Upper lobe of left lung (tissue), 6 donors: ENCODE data around the gene PLS1. TPM values are rescaled to one million over a fixed set of nuclear protein-coding genes. Genes with fewer than 3 reads are reported as not detected.
"Not testable (repeated sequence)": the region's sequence is repeated elsewhere in the genome, so short reads cannot be mapped to it uniquely, and the experiment has no call there.

ENCODE experiments used
- ATAC-seq, 2 donors: fragments of 200-7000 bp; cut with Tn5 transposase; one replicate each; pipeline ENCODE4 v1.9.1; 2022; ENCODE audit warnings: mild to moderate bottlenecking in 2 of 2, moderate library complexity in 2 of 2; ENCODE audit not compliant: low FRiP score in 2 of 2
- DNase-seq, 2 donors: peaks; one replicate each; pipeline ENCODE4 v3.0.0-alpha.2; 2019 to 2020
- H3K27ac ChIP-seq, 4 donors: fragments of 200-600 bp; sonication (generic); one replicate each; pipeline ENCODE4 v1.5.1; 2016 to 2019
- H3K27me3 ChIP-seq, 4 donors: fragments of 200-600 bp; sonication (generic); one replicate each; pipeline ENCODE4 v1.5.1; 2017 to 2019
- H3K36me3 ChIP-seq, 4 donors: fragments of 200-600 bp; sonication (generic); one replicate each; pipeline ENCODE4 v1.5.1; 2016 to 2019
- H3K4me1 ChIP-seq, 4 donors: fragments of 200-600 bp; sonication (generic); one replicate each; pipeline ENCODE4 v1.5.1; 2018 to 2019
- H3K4me3 ChIP-seq, 4 donors: fragments of 200-600 bp; sonication (generic); one replicate each; pipeline ENCODE4 v1.5.1; 2017 to 2019; ENCODE audit warnings: mild to moderate bottlenecking in 2 of 4, moderate library complexity in 1 of 4
- H3K9me3 ChIP-seq, 4 donors: fragments of 200-600 bp; sonication (generic); one replicate each; pipeline ENCODE4 v1.5.1; 2018 to 2019
- CTCF ChIP-seq, 6 experiments: fragments of 450-650 bp in 4 of 6; fragments of 200-600 bp in 2 of 6; sonication (generic) in 2 of 6; IDR thresholded peaks; one replicate each; pipeline ENCODE4 v1.5.1; 2016 to 2019; ENCODE audit warnings: antibody characterized with exemption in 6 of 6
- EP300 ChIP-seq, 4 donors: sonication (generic); formaldehyde crosslinking; IDR thresholded peaks; one replicate each; pipeline ENCODE4 v1.5.1; 2017; ENCODE audit warnings: antibody characterized with exemption in 4 of 4, control low read depth in 2 of 4
- POLR2A ChIP-seq, 4 donors: fragments of 450-650 bp; IDR thresholded peaks; one replicate each; pipeline ENCODE4 v1.5.1; 2016 to 2017; ENCODE audit warnings: antibody characterized with exemption in 4 of 4, mild to moderate bottlenecking in 2 of 4
- POLR2AphosphoS5 ChIP-seq, 2 donors: sonication (generic); formaldehyde crosslinking; IDR thresholded peaks; one replicate each; pipeline ENCODE4 v1.5.1; 2017; ENCODE audit warnings: antibody characterized with exemption in 2 of 2
- WGBS, 2 donors: methylation state at CpG; one replicate each; pipeline ENCODE4 v1.1.5; 2017 to 2018; 5-methylcytosine and 5-hydroxymethylcytosine counted together
- total RNA-seq, 6 donors: library from RNA; depleted of rRNA in 4 of 6; stranded (reverse); fragments of >200 nt in 4 of 6; gene quantifications; one replicate each; pipeline versions ENCODE4 v1.1.0 to v1.2.1, GENCODE V29; 2016 to 2021
- donor health status: DM: no; HTN: no; CAD: no; lungs with moderate emphysema.
- donor health status: DM: no; HTN: yes; CAD: no; lungs with severe emphysema.

The PLS1 gene
- total RNA-seq, 6 donors from 2014 or later, result 7.3 to 52.3 (median 21.7) TPM

- DNase-seq (peak in 1 of 2 donors; percentile 17), ATAC-seq (no peak)
- Histone ChIP-seq H3K27ac (no peak overlapping the region), H3K27me3 (no peaks in the 10 kb centered on the region), H3K36me3 (no peaks in the 10 kb centered on the region), H3K9me3 (no peaks in the 10 kb centered on the region), H3K4me3 (no peak overlapping the region), H3K4me1 (no peaks in the 10 kb centered on the region)
- 94 to 96% methylated on average over 5 of the region's 5 CpGs for WGBS, 2 donors
- no peak for TF ChIP-seq CTCF (IDR thresholded peaks at IDR 0.05)
- no peak for TF ChIP-seq POLR2A (IDR thresholded peaks at IDR 0.05)
- no peak for TF ChIP-seq EP300 (IDR thresholded peaks at IDR 0.05)
- TF ChIP-seq POLR2AphosphoS5 (IDR thresholded peaks at IDR 0.05), result no peak
These were observed 113.0 kb downstream of the PLS1 start for GRCh38 chr3:142709207-142709606.

DNA sequence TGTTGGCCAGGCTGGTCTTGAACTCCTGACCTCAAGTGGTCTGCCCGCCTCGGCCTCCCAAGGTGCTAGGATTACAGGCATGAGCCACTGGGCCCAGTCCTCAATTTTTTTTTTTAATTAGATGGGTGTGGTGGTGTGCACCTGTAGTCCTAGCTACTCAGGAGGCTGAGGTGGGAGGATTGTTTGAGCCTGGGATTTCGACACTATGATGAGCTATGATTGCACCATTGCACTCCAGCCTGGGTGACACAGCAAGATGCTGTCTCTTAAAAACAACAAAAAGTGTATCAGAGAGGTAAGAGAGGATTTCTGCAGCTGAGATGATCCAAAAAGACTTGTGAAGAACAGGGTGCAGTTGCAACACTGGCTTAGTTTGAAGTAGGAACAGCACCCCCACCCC, 118.7 kb downstream of the PLS1 start:
- 83 to 100% methylated on average over 3 of the region's 3 CpGs for WGBS, 2 donors
- not testable (repeated sequence) for DNase-seq, H3K9me3 ChIP-seq, H3K27ac ChIP-seq, H3K27me3 ChIP-seq, ATAC-seq, H3K4me1 ChIP-seq, H3K36me3 ChIP-seq, H3K4me3 ChIP-seq

GRCh38 chr3:142716102-142716501, 119.9 kb downstream of the PLS1 start:
- H3K4me1 ChIP-seq, result no peaks in the 10 kb centered on the region
- no peak for TF ChIP-seq POLR2AphosphoS5 (IDR thresholded peaks at IDR 0.05)
- DNase-seq (no peak), ATAC-seq (no peak)
- no peak overlapping the region for H3K4me3 ChIP-seq
- no peaks in the 10 kb centered on the region for H3K27me3 ChIP-seq
- no peaks in the 10 kb centered on the region for H3K36me3 ChIP-seq
- H3K9me3 ChIP-seq, result no peaks in the 10 kb centered on the region
- WGBS, 2 donors, result 90 to 92% methylated on average over 4 of the region's 4 CpGs
- no peak overlapping the region for H3K27ac ChIP-seq

- 0% methylated on average over 4 to 10 of the region's 10 CpGs for WGBS, 2 donors
- TF ChIP-seq POLR2AphosphoS5 (IDR thresholded peaks at IDR 0.05) (no peak), EP300 (IDR thresholded peaks at IDR 0.05) (no peak), POLR2A (IDR thresholded peaks at IDR 0.05) (no peak), CTCF (IDR thresholded peaks at IDR 0.05) (no peak)
- no peaks in the 10 kb centered on the region for H3K36me3 ChIP-seq
- no peak for ATAC-seq
- H3K27me3 ChIP-seq, result peaks cover 0 to 6% (median 0%) of the 10 kb centered on the region in 4 donors
- peak overlapping the region; percentile 66 to 94 (median 88) for H3K4me3 ChIP-seq
- no peaks in the 10 kb centered on the region for H3K9me3 ChIP-seq
- peaks cover 6 to 20% (median 10%) of the 10 kb centered on the region in 4 donors for H3K4me1 ChIP-seq
- peak overlapping the region in 3 of 4 donors; percentile 81 to 91 (median 85) for H3K27ac ChIP-seq
- DNase-seq, result no peak
These were observed 127.4 kb downstream of the PLS1 start for GRCh38 chr3:142723665-142723967.

- peak in 3 of 4 donors; percentile 66 to 73 (median 69) for TF ChIP-seq POLR2A (IDR thresholded peaks at IDR 0.05)
- TF ChIP-seq CTCF (IDR thresholded peaks at IDR 0.05), result peak in 1 of 6 experiments; percentile 5
- TF ChIP-seq POLR2AphosphoS5 (IDR thresholded peaks at IDR 0.05), result peak; percentile 82 to 93
- peak in 1 of 4 donors; percentile 54 for TF ChIP-seq EP300 (IDR thresholded peaks at IDR 0.05)
These were observed 127.9 kb downstream of the PLS1 start, which contains the start of gene TRPC1 for GRCh38 chr3:142723968-142724681. TRPC1 (plus strand) TSS chr3:142724034; CDS start chr3:142724560, 526 bp downstream.

More at GRCh38 chr3:142723968-142724681, 127.9 kb downstream of the PLS1 start, which contains the start of gene TRPC1:
- Histone ChIP-seq H3K27ac (peak within 1 kb of the TSS; percentile 81 to 91 (median 86)), H3K9me3 (no peaks in the 10 kb centered on the region), H3K4me3 (peak within 1 kb of the TSS; percentile 66 to 94 (median 88)), H3K36me3 (no peaks in the 10 kb centered on the region), H3K4me1 (peaks cover 6 to 20% (median 10%) of the 10 kb centered on the region in 4 donors), H3K27me3 (peaks cover 0 to 6% (median 0%) of the 10 kb centered on the region in 4 donors)
- ATAC-seq (peak; percentile 89 to 94), DNase-seq (peak; percentile 69 to 92)
- 2 to 5% methylated on average over 4 to 16 of the region's 73 CpGs for WGBS, 2 donors
